GM12878 (cell line): ENCODE measurements around the gene TIMM10. TPM values are rescaled to one million over a fixed set of nuclear protein-coding genes. Genes with fewer than 3 reads are reported as not detected.

ENCODE experiments used
- FOXK2 ChIP-seq: fragments of 450-650 bp; IDR thresholded peaks from 2 replicates; pipeline ENCODE4 v1.6.1; 2017; ENCODE audit warnings: mild to moderate bottlenecking, moderate library complexity
- HDAC6 ChIP-seq: fragments of 200-600 bp; sonication (generic); IDR thresholded peaks from one replicate; pipeline ENCODE4 v1.8.0; 2017; ENCODE audit warnings: antibody characterized with exemption; ENCODE audit not compliant: unreplicated experiment
- LARP7 ChIP-seq: fragments of 450-650 bp; IDR thresholded peaks from 2 replicates; pipeline ENCODE4 v1.6.1; 2017; ENCODE audit warnings: mild to moderate bottlenecking
- MEF2A ChIP-seq: IDR thresholded peaks from 2 replicates; pipeline ENCODE4 v1.6.1; 2011; ENCODE audit warnings: low read depth, mild to moderate bottlenecking, low read length, moderate library complexity; ENCODE audit not compliant: insufficient read depth
- PAX5 ChIP-seq: IDR thresholded peaks from 2 replicates; pipeline ENCODE4 v1.6.1; 2011; ENCODE audit warnings: low read depth, low read length, borderline replicate concordance
- POLR2AphosphoS5 ChIP-seq: IDR thresholded peaks from 2 replicates; pipeline ENCODE4 v1.6.1; 2011; ENCODE audit warnings: mild to moderate bottlenecking, low read length, inconsistent platforms
- SMAD5 ChIP-seq: IDR thresholded peaks from 2 replicates; pipeline ENCODE4 v1.6.1; 2016; ENCODE audit warnings: antibody characterized with exemption, low read depth
- SREBF1 ChIP-seq: IDR thresholded peaks from 2 replicates; pipeline ENCODE4 v1.6.1; 2012; ENCODE audit warnings: mild to moderate bottlenecking, low read length
- ZBED1 ChIP-seq: IDR thresholded peaks from 2 replicates; pipeline ENCODE4 v1.6.1; 2016; ENCODE audit warnings: borderline replicate concordance
- ZBTB4 ChIP-seq: fragments of 450-650 bp; formaldehyde crosslinking; IDR thresholded peaks from 2 replicates; pipeline ENCODE4 v1.4.0; 2022; ENCODE audit warnings: mild to moderate bottlenecking, moderate library complexity
- ZNF24 ChIP-seq: fragments of 450-650 bp; IDR thresholded peaks from 2 replicates; pipeline ENCODE4 v1.6.1; 2017; ENCODE audit warnings: antibody characterized with exemption, mild to moderate bottlenecking
- polyA plus RNA-seq, 11 experiments: library from polyadenylated mRNA; depleted of rRNA in 4 of 11; unstranded in 6 of 11; stranded (reverse) in 5 of 11; fragments of >200 nt; fragmentation: Nextera tagmentation in 4 of 11; fragmentation: Illumina TruSeq in 1 of 11; extraction: Ambion mirVana in 4 of 11; extraction: Trizol in 1 of 11; gene quantifications; 1 replicate in 1 of 11; 2 replicates in 10 of 11; pipeline versions ENCODE4 v1.2.1 to v1.2.3, GENCODE V29; 2011 to 2016; ENCODE audit warnings: inconsistent platforms in 2 of 11, missing spikeins in 2 of 11, low read depth in 1 of 11
- total RNA-seq, 4 experiments: library from RNA; depleted of rRNA in 3 of 4; stranded (reverse); fragments of >200 nt in 3 of 4; fragmentation: Illumina TruSeq in 1 of 4; extraction: Trizol in 1 of 4; gene quantifications; 2 replicates each; pipeline versions ENCODE4 v1.2.1 to v1.2.3, GENCODE V29; 2013 to 2021
- TF ChIP-seq, protein P1 (sequence below): fragments of 450-650 bp; conservative IDR thresholded peaks from 2 replicates; pipeline ENCODE4 v1.6.1; 2017; ENCODE audit warnings: mild to moderate bottlenecking, moderate library complexity
- TF ChIP-seq, protein P2 (sequence below): IDR thresholded peaks from 2 replicates; pipeline ENCODE4 v1.6.1; 2011; ENCODE audit warnings: mild to moderate bottlenecking, low read depth, low read length, moderate library complexity; ENCODE audit not compliant: insufficient replicate concordance
- TF ChIP-seq, protein P3 (sequence below): fragments of 450-650 bp; IDR thresholded peaks from 2 replicates; pipeline ENCODE4 v1.6.1; 2017; ENCODE audit warnings: mild to moderate bottlenecking, moderate library complexity
- TF ChIP-seq, protein P4 (sequence below): fragments of 450-650 bp; IDR thresholded peaks from 2 replicates; pipeline ENCODE4 v1.6.1; 2014; ENCODE audit warnings: mild to moderate bottlenecking

TIMM10 gene
- total and polyA plus RNA-seq, 10 of the 15 experiments (the other 5 are each of a cell fraction or from before 2014, with no cell fraction given), result 148 to 898 (median 206) TPM

DNA sequence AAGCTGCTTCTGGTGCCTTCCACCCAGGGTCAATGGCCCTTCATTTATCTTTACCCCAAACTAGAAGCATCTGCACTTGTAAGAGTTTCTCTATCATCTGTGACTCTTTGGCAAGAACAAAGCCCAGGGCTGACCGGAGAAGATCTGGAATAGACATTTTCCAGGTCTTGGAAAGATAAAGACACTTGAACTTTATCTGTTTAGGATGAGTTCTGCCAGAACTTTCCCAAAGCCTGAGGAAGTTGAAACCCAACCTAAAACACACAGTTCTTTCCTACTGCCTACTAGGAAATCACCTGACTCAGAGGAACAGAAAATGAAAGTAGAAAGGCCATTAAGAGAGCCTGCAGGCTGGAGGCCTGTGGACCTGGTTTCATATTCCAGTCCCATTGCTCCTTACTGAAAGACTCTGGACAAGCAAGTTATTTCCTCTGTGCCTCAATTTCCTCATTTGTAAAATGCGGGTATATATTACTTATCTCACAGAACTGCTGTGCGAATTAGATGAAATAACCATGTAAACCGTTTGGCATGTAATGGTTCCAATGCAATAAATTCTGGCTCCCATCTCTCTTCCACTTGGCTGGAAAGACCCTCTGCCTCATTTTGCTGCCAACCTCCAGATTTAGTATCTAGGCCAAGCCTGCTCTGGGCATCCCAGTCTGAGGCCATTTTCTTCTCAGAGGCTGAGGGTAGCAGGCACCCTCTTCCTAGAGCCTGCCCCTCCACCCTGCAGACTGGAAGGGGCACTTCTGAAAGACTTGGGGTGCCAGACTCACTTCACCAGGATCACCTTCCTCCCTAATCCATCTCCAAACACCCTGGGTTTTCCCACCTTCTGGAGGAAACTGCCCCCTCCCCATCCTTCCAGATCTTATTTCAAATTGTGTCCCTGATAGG is 35.7 kb upstream of the TIMM10 start (continued):
- TF ChIP-seq MEF2A (no peak), PAX5 (no peak), ZBED1 (no peak), POLR2AphosphoS5 (peak; percentile 74), FOXK2 (no peak), ZNF24 (no peak), ZBTB4 (CRISPR knock-in tag) (no peak), LARP7 (no peak), HDAC6 (peak; percentile 37), SREBF1 (no peak), SMAD5 (peak; percentile 44; the same call in 1 of the 2 replicates)
- TF ChIP-seq, protein P1, sequence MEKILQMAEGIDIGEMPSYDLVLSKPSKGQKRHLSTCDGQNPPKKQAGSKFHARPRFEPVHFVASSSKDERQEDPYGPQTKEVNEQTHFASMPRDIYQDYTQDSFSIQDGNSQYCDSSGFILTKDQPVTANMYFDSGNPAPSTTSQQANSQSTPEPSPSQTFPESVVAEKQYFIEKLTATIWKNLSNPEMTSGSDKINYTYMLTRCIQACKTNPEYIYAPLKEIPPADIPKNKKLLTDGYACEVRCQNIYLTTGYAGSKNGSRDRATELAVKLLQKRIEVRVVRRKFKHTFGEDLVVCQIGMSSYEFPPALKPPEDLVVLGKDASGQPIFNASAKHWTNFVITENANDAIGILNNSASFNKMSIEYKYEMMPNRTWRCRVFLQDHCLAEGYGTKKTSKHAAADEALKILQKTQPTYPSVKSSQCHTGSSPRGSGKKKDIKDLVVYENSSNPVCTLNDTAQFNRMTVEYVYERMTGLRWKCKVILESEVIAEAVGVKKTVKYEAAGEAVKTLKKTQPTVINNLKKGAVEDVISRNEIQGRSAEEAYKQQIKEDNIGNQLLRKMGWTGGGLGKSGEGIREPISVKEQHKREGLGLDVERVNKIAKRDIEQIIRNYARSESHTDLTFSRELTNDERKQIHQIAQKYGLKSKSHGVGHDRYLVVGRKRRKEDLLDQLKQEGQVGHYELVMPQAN, result peak; percentile 59; the same call in 1 of the 2 replicates
- TF ChIP-seq, protein P2, sequence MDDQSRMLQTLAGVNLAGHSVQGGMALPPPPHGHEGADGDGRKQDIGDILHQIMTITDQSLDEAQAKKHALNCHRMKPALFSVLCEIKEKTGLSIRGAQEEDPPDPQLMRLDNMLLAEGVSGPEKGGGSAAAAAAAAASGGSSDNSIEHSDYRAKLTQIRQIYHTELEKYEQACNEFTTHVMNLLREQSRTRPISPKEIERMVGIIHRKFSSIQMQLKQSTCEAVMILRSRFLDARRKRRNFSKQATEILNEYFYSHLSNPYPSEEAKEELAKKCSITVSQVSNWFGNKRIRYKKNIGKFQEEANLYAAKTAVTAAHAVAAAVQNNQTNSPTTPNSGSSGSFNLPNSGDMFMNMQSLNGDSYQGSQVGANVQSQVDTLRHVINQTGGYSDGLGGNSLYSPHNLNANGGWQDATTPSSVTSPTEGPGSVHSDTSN, result no peak
- TF ChIP-seq, protein P3, sequence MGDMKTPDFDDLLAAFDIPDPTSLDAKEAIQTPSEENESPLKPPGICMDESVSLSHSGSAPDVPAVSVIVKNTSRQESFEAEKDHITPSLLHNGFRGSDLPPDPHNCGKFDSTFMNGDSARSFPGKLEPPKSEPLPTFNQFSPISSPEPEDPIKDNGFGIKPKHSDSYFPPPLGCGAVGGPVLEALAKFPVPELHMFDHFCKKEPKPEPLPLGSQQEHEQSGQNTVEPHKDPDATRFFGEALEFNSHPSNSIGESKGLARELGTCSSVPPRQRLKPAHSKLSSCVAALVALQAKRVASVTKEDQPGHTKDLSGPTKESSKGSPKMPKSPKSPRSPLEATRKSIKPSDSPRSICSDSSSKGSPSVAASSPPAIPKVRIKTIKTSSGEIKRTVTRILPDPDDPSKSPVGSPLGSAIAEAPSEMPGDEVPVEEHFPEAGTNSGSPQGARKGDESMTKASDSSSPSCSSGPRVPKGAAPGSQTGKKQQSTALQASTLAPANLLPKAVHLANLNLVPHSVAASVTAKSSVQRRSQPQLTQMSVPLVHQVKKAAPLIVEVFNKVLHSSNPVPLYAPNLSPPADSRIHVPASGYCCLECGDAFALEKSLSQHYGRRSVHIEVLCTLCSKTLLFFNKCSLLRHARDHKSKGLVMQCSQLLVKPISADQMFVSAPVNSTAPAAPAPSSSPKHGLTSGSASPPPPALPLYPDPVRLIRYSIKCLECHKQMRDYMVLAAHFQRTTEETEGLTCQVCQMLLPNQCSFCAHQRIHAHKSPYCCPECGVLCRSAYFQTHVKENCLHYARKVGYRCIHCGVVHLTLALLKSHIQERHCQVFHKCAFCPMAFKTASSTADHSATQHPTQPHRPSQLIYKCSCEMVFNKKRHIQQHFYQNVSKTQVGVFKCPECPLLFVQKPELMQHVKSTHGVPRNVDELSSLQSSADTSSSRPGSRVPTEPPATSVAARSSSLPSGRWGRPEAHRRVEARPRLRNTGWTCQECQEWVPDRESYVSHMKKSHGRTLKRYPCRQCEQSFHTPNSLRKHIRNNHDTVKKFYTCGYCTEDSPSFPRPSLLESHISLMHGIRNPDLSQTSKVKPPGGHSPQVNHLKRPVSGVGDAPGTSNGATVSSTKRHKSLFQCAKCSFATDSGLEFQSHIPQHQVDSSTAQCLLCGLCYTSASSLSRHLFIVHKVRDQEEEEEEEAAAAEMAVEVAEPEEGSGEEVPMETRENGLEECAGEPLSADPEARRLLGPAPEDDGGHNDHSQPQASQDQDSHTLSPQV, result no peak
- TF ChIP-seq, protein P4, sequence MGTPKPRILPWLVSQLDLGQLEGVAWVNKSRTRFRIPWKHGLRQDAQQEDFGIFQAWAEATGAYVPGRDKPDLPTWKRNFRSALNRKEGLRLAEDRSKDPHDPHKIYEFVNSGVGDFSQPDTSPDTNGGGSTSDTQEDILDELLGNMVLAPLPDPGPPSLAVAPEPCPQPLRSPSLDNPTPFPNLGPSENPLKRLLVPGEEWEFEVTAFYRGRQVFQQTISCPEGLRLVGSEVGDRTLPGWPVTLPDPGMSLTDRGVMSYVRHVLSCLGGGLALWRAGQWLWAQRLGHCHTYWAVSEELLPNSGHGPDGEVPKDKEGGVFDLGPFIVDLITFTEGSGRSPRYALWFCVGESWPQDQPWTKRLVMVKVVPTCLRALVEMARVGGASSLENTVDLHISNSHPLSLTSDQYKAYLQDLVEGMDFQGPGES, result no peak
